ENCODE results near the gene ARL10. TPM values are rescaled to one million over a fixed set of nuclear protein-coding genes. Genes with fewer than 3 reads are reported as not detected.

ARL10 gene, protein sequence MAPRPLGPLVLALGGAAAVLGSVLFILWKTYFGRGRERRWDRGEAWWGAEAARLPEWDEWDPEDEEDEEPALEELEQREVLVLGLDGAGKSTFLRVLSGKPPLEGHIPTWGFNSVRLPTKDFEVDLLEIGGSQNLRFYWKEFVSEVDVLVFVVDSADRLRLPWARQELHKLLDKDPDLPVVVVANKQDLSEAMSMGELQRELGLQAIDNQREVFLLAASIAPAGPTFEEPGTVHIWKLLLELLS
- total RNA-seq = 3.0 and 3.2 TPM in 2 replicates

DNA sequence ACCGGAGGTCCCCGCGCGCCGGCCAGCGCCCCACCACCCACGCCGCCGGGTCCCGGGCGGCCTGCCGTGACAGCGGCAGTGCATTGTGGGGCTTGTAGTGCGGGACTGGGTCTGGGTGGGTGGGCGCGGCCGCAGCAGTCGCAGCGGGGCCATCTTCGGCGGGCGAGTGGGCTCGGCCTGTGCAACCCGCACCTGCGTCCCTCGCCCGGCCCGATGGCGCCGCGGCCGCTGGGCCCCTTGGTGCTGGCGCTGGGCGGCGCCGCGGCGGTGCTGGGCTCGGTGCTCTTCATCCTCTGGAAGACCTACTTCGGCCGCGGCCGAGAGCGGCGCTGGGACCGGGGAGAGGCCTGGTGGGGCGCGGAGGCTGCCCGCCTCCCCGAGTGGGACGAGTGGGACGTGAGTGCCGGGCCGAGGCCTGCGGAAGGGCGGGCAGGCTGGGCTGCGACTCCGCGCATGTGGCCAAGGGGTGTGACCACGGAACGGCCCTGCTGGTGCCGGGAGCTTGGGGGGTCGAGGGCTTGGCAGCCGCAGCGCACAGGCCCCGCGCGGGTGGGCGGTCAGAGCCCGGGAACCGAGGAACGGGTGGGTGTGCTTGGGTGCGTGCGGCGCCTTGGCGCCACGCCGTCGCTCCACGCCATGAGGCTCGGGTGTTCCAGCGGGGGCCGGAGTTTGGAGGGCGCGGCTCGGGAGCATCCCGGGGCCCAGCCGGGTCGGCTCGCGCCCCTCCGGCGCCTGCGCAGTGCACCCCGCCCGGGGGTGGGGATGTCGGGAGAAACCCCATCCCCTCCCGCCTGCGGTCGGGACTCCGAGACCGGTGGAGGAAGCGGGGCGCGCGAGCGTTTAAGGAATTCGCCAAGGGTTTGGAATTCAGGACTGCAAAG, at the start of gene ARL10:
ARL10 (plus strand) TSS at position 137 of the 881 bp plus-strand sequence; CDS start at position 214, 77 bp downstream.

DNA sequence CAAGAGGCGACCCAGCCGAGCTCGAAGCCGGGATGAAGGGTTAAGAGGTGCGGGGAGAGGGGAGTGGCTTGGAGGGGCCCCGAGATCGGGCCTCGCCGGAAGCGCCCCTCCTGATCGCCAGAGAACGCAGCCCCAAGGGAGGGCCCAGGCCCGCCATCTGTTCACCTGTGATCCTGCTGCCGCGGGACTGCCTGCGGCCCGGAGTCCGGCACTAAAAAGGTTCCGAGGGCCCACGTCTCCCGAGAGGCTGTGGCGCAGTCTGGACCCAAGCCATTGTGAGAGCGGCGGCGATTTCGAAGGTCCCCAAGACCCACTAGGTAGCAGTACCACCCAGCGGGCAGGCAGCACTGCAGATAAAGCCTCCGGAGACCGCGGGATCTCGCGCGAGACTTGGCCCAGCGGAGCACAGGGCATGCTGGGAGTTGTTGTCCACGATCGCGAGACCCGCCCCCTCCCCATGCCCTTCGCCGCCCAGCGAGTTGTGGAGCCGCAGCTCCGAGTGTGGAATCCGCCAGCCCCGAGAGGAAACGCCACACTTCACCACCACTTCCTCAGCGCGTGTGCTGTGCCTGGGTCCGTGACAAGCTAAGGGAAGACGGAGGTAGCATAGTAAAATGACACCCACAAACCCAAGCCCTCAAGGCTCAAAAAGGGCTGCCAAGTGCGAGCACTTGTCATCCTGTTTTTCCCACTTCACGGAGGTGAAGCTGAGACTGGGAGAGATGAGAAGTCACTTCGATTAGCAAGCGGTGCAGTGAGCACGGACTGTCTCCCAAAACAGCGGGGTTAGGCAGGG, 3.7 kb upstream of the ARL10 start, which contains the start of gene KIAA1191:
KIAA1191 (minus strand) TSS at position 328 of the 796 bp plus-strand sequence. CDS start 2,256 bp downstream, outside the sequence.

DNA sequence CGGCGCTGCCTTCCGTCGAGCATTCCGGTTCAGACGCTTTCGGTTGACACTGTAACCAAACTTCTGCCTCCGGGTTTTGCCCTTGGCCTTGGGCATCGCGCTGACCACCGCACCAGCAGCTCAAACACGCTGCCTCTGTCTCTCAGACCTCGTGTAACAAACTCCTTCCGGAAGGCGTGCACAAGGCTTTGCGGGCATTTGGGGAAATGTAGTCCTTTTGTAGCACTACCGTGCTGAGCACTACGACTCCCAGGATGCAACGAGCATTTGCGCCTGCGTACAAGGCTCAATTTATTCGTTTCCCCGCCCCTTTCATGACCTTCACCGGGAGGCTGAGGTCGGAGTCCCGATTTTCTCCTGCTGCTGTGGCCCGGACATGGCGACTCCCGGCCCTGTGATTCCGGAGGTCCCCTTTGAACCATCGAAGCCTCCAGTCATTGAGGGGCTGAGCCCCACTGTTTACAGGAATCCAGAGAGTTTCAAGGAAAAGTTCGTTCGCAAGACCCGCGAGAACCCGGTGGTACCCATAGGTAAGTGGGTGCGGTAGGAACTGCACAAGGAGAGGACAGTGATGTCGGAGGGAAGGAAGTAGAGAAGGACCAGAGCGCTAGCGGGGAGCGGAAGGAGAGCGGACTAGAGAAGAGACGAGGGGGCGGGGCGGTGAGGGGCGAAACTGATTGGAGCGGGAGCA, 23.3 kb downstream of the ARL10 start, which contains the start of the genes HIGD2A and NOP16:
HIGD2A (plus strand) TSS at position 308 of the 691 bp plus-strand sequence; CDS start at position 377, 69 bp downstream.
NOP16 (minus strand) TSS at position 155 of the 691 bp plus-strand sequence; CDS start at position 96, 59 bp downstream.

DNA sequence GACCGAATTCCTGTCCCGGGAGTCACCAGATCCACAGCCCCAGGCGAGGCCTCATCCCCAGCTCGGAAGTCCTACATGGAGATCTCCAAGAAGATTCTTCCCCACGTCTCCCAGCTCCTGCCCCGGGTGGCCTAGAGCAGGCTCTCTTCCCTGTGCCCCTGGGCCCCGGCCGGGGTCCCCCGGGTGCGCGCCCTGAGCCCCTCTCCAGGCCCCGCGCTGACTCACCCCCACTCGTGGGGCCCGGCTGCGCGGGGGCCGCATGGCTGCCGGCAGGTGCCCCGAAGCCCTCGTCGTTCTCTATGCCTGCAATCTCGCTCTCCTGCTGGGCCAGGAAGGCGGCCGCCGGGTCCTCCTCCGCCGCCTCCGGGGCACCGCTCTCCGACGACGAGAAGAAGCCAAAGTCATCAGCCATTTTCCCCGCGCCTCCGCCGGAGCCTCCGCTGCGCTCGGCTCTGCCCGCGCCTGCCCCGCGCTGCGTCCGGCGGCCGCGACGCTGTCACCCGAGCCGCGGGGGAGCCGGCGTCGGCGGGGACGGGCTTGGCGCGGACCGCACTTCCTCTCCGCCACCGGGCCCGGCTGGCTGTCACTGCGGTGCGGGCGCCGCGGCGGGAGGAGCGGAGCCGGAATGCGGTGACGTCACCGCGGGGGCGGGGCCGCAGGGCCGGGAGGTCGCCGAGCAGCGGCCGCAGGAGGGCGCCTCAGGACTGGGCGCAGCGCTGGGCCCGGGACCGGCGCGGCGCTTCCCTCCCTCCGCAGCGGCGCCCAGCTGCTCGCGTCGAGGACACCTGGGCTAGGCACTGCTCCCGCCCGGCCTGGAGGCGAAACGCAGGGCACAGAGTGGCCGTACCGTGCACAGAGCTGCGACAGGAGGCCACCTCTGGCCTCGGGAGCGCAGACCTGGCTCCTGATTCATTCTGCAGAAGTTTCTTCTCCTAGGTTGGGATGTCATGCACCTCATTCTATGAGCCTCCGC, 51.0 kb downstream of the ARL10 start, which contains the start of gene CLTB:
CLTB (minus strand) TSS at position 588 of the 973 bp plus-strand sequence; CDS start at position 412, 176 bp downstream.

Other genes starting within 250 kb of the ARL10 start
- 6.4 and 9.3 TPM in 2 replicates for gene SIMC1, start 127.1 kb upstream of the ARL10 start, total RNA-seq
- gene KIAA1191, start 3.7 kb upstream of the ARL10 start, total RNA-seq = 60.7 and 76.7 TPM in 2 replicates
- gene NOP16, start 23.1 kb downstream of the ARL10 start, total RNA-seq = 7.1 and 14.5 TPM in 2 replicates
- 128 and 157 TPM in 2 replicates for gene HIGD2A, start 23.3 kb downstream of the ARL10 start, total RNA-seq
- 97.5 and 140 TPM in 2 replicates for gene CLTB, start 51.1 kb downstream of the ARL10 start, total RNA-seq
- gene FAF2, start 82.9 kb downstream of the ARL10 start, total RNA-seq = 34.8 and 40.9 TPM in 2 replicates
- gene RNF44, start 171.9 kb downstream of the ARL10 start, total RNA-seq = 7.2 and 7.7 TPM in 2 replicates
- gene CDHR2, start 183.9 kb downstream of the ARL10 start, total RNA-seq = not detected in 2 replicates
- 1.8 and 1.9 TPM in 2 replicates for gene GPRIN1, start 244.7 kb downstream of the ARL10 start, total RNA-seq

Data from pericardium fibroblast (primary cell).